HepG2 (cell line): ENCODE results near the gene SPINK7. TPM values are rescaled to one million over a fixed set of nuclear protein-coding genes. Genes with fewer than 3 reads are reported as not detected.

Source experiments
- ATAC-seq: fragments of 200-7000 bp; cut with Tn5 transposase; 3 replicates; pipeline ENCODE4 v1.9.1; 2020; ENCODE audit warnings: mild to moderate bottlenecking, moderate library complexity
- BruUV-seq: library from RNA; stranded (reverse); fragments of 400-500 nt; replicated peaks from 2 replicates; lab custom pipeline; 2021; lab: Mats Ljungman, UMichigan
- CTCF ChIA-PET: fragments of 300-600 bp; formaldehyde crosslinking; extraction: SDS; loops from one replicate; lab custom pipeline; 2021; ENCODE audit warnings: low total read pairs, inconsistent platforms, low intra/inter-chr PET ratio; lab: Yijun Ruan, JAX
- POLR2A ChIA-PET: fragments of 350-600 bp; sonication (Branson Sonifier 250); formaldehyde crosslinking; loops from one replicate; lab custom pipeline; 2020; ENCODE audit warnings: antibody characterized with exemption, inconsistent platforms; lab: Yijun Ruan, JAX
- DNase-seq: peaks from one replicate; pipeline ENCODE4 v3.0.0-alpha.2; 2015; ENCODE audit warnings: low spot score
- FAIRE-seq: peaks from 3 replicates; lab custom pipeline; 2011; peaks lifted over from hg19 to GRCh38; lab: Jason Lieb, UNC
- H2AFZ ChIP-seq: one replicate; pipeline ENCODE4 v1.6.1; 2011; ENCODE audit warnings: low read length, inconsistent platforms
- H3K27ac ChIP-seq: fragments of 300-600 bp; 3 replicates; pipeline ENCODE4 v1.8.0; 2011; ENCODE audit warnings: mixed run types, mild to moderate bottlenecking, mixed read lengths, low read length, inconsistent platforms; ENCODE audit not compliant: insufficient read depth; ENCODE audit errors: extremely low read length
- H3K27me3 ChIP-seq, 2 experiments: fragments of 200-600 bp in 1 of 2; 2 replicates in 1 of 2; 3 replicates in 1 of 2; pipeline versions ENCODE4 v1.6.0 to v1.8.0; 2011; ENCODE audit warnings: low read length in 2 of 2, mild to moderate bottlenecking in 2 of 2, moderate library complexity in 2 of 2, inconsistent platforms in 1 of 2; ENCODE audit not compliant: insufficient read depth in 2 of 2, control insufficient read depth in 1 of 2
- H3K36me3 ChIP-seq, 2 experiments: fragments of 200-600 bp in 1 of 2; replicated peaks in 1 of 2; 2 replicates in 1 of 2; 3 replicates in 1 of 2; pipeline versions ENCODE4 v1.5.1 to v1.8.0; 2011; ENCODE audit warnings: low read length in 2 of 2, inconsistent platforms in 1 of 2; ENCODE audit not compliant: insufficient read depth in 2 of 2, control insufficient read depth in 1 of 2
- H3K4me1 ChIP-seq: 2 replicates; pipeline ENCODE4 v1.5.1; 2012; ENCODE audit warnings: low read length, inconsistent platforms; ENCODE audit not compliant: insufficient read depth
- H3K4me2 ChIP-seq: 2 replicates; pipeline ENCODE4 v1.6.0; 2011; ENCODE audit warnings: low read depth, low read length, inconsistent platforms
- H3K4me3 ChIP-seq, 3 experiments: fragments of 200-600 bp in 1 of 3; sonication (generic), shearing (Covaris generic) in 1 of 3; replicated peaks in 1 of 3; 2 replicates each; pipeline ENCODE4 v1.5.1; 2011 to 2016; ENCODE audit warnings: low read length in 3 of 3, inconsistent platforms in 2 of 3, low read depth in 2 of 3, mild to moderate bottlenecking in 2 of 3, control low read depth in 1 of 3, mixed read lengths in 1 of 3; ENCODE audit not compliant: insufficient read depth in 1 of 3
- H3K79me2 ChIP-seq: one replicate; pipeline ENCODE4 v1.6.1; 2011; ENCODE audit warnings: low read length, inconsistent platforms; ENCODE audit not compliant: insufficient read depth
- H3K9ac ChIP-seq: 2 replicates; pipeline ENCODE4 v1.6.0; 2011; ENCODE audit warnings: mild to moderate bottlenecking, low read depth, low read length, inconsistent platforms; ENCODE audit not compliant: insufficient read depth
- H3K9me3 ChIP-seq: 2 replicates; pipeline ENCODE4 v1.5.1; 2012; ENCODE audit warnings: mild to moderate bottlenecking, low read length
- H4K20me1 ChIP-seq: 2 replicates; pipeline ENCODE4 v1.6.0; 2011; ENCODE audit warnings: inconsistent platforms, mild to moderate bottlenecking, low read length, moderate library complexity; ENCODE audit not compliant: insufficient read depth
- ATF7 ChIP-seq, 2 experiments: fragments of 450-650 bp in 1 of 2; sonication (generic) in 1 of 2; formaldehyde crosslinking in 1 of 2; IDR thresholded peaks; 2 replicates each; pipeline versions ENCODE4 v1.4.0 to v1.6.1; 2016 to 2020; ENCODE audit warnings: antibody characterized with exemption in 1 of 2, mild to moderate bottlenecking in 1 of 2, missing genetic modification reagents in 1 of 2
- ISX ChIP-seq: sonication (generic); formaldehyde crosslinking; conservative IDR thresholded peaks from 2 replicates; pipeline ENCODE4 v1.5.0; 2020; ENCODE audit warnings: missing genetic modification reagents
- KMT2A ChIP-seq: sonication (generic); formaldehyde crosslinking; IDR thresholded peaks from 2 replicates; pipeline ENCODE4 v1.4.0; 2020; ENCODE audit warnings: missing genetic modification reagents
- NFKBIZ ChIP-seq: IDR thresholded peaks from 2 replicates; pipeline ENCODE4 v1.6.1; 2018; ENCODE audit warnings: missing genetic modification reagents, missing compliant biosample characterization
- SMAD3 ChIP-seq: sonication (generic); formaldehyde crosslinking; IDR thresholded peaks from 2 replicates; pipeline ENCODE4 v1.4.0; 2020; ENCODE audit warnings: missing genetic modification reagents
- TAF15 ChIP-seq: fragments of 200-400 bp; formaldehyde crosslinking; IDR thresholded peaks from one replicate; pipeline ENCODE4 v1.6.1; 2018; ENCODE audit warnings: mild to moderate bottlenecking, low read depth, low read length; ENCODE audit not compliant: poor library complexity, severe bottlenecking
- ZBTB7A ChIP-seq: sonication (generic); formaldehyde crosslinking; IDR thresholded peaks from 2 replicates; pipeline ENCODE4 v1.8.0; 2022; ENCODE audit warnings: mild to moderate bottlenecking, missing genetic modification reagents
- ZFP41 ChIP-seq: sonication (generic); formaldehyde crosslinking; IDR thresholded peaks from 2 replicates; pipeline ENCODE4 v1.4.0; 2020; ENCODE audit warnings: mild to moderate bottlenecking, missing genetic modification reagents, borderline replicate concordance
- ZNF33A ChIP-seq: sonication (generic); formaldehyde crosslinking; IDR thresholded peaks from 2 replicates; pipeline ENCODE4 v1.5.1; 2020; ENCODE audit warnings: missing genetic modification reagents, mild to moderate bottlenecking, moderate library complexity, borderline replicate concordance
- ZNF652 ChIP-seq: IDR thresholded peaks from 2 replicates; pipeline ENCODE4 v1.6.1; 2016; ENCODE audit warnings: low read depth, borderline replicate concordance
- ZNF672 ChIP-seq: sonication (generic); formaldehyde crosslinking; IDR thresholded peaks from 2 replicates; pipeline ENCODE4 v1.8.1; 2022; ENCODE audit warnings: missing genetic modification reagents
- WGBS: methylation state at CpG from one replicate; pipeline ENCODE4 v1.1.6; 2017; ENCODE audit warnings: low lambda C conversion rate; 5-methylcytosine and 5-hydroxymethylcytosine counted together
- in situ Hi-C: cut with HindIII; loops from 2 replicates; pipeline ENCODE4 v1.10.0; 2017; ENCODE audit warnings: low pct_unique_long_range_greater_than_20kb; ENCODE audit not compliant: extremely low pct_ligation_motif_present
- intact Hi-C: fragments of 100-400 bp; cut with micrococcal nuclease; formaldehyde crosslinking; loops from one replicate; pipeline ENCODE4 v1.10.0; 2022; ENCODE audit not compliant: unreplicated experiment
- polyA plus RNA-seq, 8 experiments: library from polyadenylated mRNA; depleted of rRNA in 3 of 8; stranded (reverse) in 7 of 8; unstranded in 1 of 8; fragments of >200 nt; fragmentation: Illumina TruSeq in 4 of 8; extraction: Trizol in 4 of 8; gene quantifications; 2 replicates each; pipeline versions ENCODE4 v1.2.1 to v1.2.3, GENCODE V29; 2011 to 2016; ENCODE audit warnings: low read depth in 4 of 8, missing spikeins in 1 of 8, mixed read lengths in 1 of 8; ENCODE audit not compliant: insufficient read depth in 1 of 8
- total RNA-seq, 5 experiments: library from RNA; depleted of rRNA; stranded (reverse); fragments of >200 nt; fragmentation: Illumina TruSeq; extraction: Trizol; gene quantifications; 2 replicates each; pipeline ENCODE4 v1.2.3, GENCODE V29; 2016; ENCODE audit warnings: low read depth in 1 of 5
- TF ChIP-seq, protein P1 (sequence below): fragments of 450-650 bp; IDR thresholded peaks from 2 replicates; pipeline ENCODE4 v1.6.1; 2017
- TF ChIP-seq, protein P2 (sequence below): IDR thresholded peaks from 2 replicates; pipeline ENCODE4 v1.6.1; 2016; ENCODE audit warnings: missing genetic modification reagents, missing compliant biosample characterization
- TF ChIP-seq, protein P3 (sequence below): sonication (generic); formaldehyde crosslinking; IDR thresholded peaks from 2 replicates; pipeline ENCODE4 v1.5.0; 2020; ENCODE audit warnings: mild to moderate bottlenecking, missing genetic modification reagents, borderline replicate concordance

Gene SPINK7
- total and polyA plus RNA-seq, 2 of the 13 experiments (the other 11 are each of a cell fraction or from before 2014, with no cell fraction given), result 0.15 TPM; not detected in 1

- CTCF ChIA-PET, result no interaction called here
- intact Hi-C loops, result no loop called here
- 10% methylated on average over 3 of the region's 3 CpGs for WGBS
These were observed 23.0 kb downstream of the SPINK7 start, which contains the start of gene SPINK9 for GRCh38 chr5:148335259-148335658. Gene SPINK9 (plus strand): TSS chr5:148335559. CDS start chr5:148335614, 55 bp downstream.

GRCh38 chr5:148336704-148337435 is 24.6 kb downstream of the SPINK7 start:
- Histone ChIP-seq H3K4me3 (no peak overlapping the region), H3K79me2 (no peaks in the 10 kb centered on the region), H3K27ac (no peak overlapping the region), H3K9ac (no peak overlapping the region), H4K20me1 (no peaks in the 10 kb centered on the region), H3K4me2 (no peak overlapping the region), H3K27me3 (no peaks in the 10 kb centered on the region), H3K9me3 (no peaks in the 10 kb centered on the region), H3K4me1 (no peaks in the 10 kb centered on the region), H3K36me3 (no peaks in the 10 kb centered on the region), H2AFZ (no peak overlapping the region)
- FAIRE-seq (no peak), ATAC-seq (no peak), DNase-seq (no peak)
- in situ Hi-C loops, result no loop called here
- POLR2A ChIA-PET, result no interaction called here
- intact Hi-C loops, result no loop called here
- CTCF ChIA-PET, result no interaction called here
- BruUV-seq, result no TSS peak
- WGBS, result 11% methylated on average over 3 of the region's 3 CpGs
- TF ChIP-seq ATF7 (IDR thresholded peaks at IDR 0.05) (no peak), ATF7 (CRISPR knock-in tag; IDR thresholded peaks at IDR 0.05) (no peak), KMT2A (no peak)
- TF ChIP-seq, protein P1, sequence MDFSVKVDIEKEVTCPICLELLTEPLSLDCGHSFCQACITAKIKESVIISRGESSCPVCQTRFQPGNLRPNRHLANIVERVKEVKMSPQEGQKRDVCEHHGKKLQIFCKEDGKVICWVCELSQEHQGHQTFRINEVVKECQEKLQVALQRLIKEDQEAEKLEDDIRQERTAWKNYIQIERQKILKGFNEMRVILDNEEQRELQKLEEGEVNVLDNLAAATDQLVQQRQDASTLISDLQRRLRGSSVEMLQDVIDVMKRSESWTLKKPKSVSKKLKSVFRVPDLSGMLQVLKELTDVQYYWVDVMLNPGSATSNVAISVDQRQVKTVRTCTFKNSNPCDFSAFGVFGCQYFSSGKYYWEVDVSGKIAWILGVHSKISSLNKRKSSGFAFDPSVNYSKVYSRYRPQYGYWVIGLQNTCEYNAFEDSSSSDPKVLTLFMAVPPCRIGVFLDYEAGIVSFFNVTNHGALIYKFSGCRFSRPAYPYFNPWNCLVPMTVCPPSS, result no peak
- TF ChIP-seq, protein P2, sequence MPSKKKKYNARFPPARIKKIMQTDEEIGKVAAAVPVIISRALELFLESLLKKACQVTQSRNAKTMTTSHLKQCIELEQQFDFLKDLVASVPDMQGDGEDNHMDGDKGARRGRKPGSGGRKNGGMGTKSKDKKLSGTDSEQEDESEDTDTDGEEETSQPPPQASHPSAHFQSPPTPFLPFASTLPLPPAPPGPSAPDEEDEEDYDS, result no peak
- TF ChIP-seq, protein P3, sequence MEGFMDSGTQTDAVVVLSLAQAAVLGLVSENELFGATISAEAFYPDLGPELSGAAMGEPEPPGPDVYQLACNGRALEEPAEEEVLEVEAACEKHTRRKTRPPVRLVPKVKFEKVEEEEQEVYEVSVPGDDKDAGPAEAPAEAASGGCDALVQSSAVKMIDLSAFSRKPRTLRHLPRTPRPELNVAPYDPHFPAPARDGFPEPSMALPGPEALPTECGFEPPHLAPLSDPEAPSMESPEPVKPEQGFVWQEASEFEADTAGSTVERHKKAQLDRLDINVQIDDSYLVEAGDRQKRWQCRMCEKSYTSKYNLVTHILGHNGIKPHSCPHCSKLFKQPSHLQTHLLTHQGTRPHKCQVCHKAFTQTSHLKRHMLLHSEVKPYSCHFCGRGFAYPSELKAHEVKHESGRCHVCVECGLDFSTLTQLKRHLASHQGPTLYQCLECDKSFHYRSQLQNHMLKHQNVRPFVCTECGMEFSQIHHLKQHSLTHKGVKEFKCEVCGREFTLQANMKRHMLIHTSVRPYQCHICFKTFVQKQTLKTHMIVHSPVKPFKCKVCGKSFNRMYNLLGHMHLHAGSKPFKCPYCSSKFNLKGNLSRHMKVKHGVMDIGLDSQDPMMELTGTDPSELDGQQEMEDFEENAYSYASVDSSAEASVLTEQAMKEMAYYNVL (CRISPR knock-in tag), result no peak

More at GRCh38 chr5:148335259-148335658, 23.0 kb downstream of the SPINK7 start, which contains the start of gene SPINK9:
- no peaks in the 10 kb centered on the region for H3K79me2 ChIP-seq
- FAIRE-seq (no peak), ATAC-seq (no peak), DNase-seq (no peak)
- no peaks in the 10 kb centered on the region for H4K20me1 ChIP-seq
- no peaks in the 10 kb centered on the region for H3K4me1 ChIP-seq
- no peak within 1 kb of the TSS for H3K4me3 ChIP-seq
- H3K36me3 ChIP-seq, result no peaks in the 10 kb centered on the region
- no peaks in the 10 kb centered on the region for H3K27me3 ChIP-seq
- no peak within 1 kb of the TSS for H3K9ac ChIP-seq
- H3K4me2 ChIP-seq, result no peak within 1 kb of the TSS
- TF ChIP-seq ZNF33A (CRISPR knock-in tag) (no peak), ZFP41 (CRISPR knock-in tag) (no peak), ISX (CRISPR knock-in tag) (no peak), ZNF672 (no peak), ZNF652 (CRISPR knock-in tag) (no peak), ZBTB7A (CRISPR knock-in tag) (no peak), NFKBIZ (CRISPR knock-in tag) (no peak), SMAD3 (CRISPR knock-in tag) (no peak), TAF15 (no peak)
- no peaks in the 10 kb centered on the region for H3K9me3 ChIP-seq
- H3K27ac ChIP-seq, result no peak within 1 kb of the TSS
- no peak within 1 kb of the TSS for H2AFZ ChIP-seq
- BruUV-seq, result no TSS peak
- in situ Hi-C loops, result no loop called here
- POLR2A ChIA-PET, result no interaction called here
